MM.1S (cell line): ENCODE results near the gene MRPS24.

ENCODE experiments used
- CTCF ChIP-seq: fragments of 300-600 bp; sonication (generic); IDR thresholded peaks from 2 replicates; pipeline ENCODE4 v1.5.1; 2016; ENCODE audit warnings: antibody characterized with exemption, low read length, mixed read lengths
- EZH2 ChIP-seq: fragments of 300-600 bp; sonication (generic); optimal IDR thresholded peaks from 2 replicates; pipeline ENCODE3; 2017; ENCODE audit warnings: low read depth, mild to moderate bottlenecking, antibody characterized with exemption, low read length, mixed read lengths
- EZH2phosphoT487 ChIP-seq: fragments of 300-600 bp; sonication (generic); IDR thresholded peaks from 2 replicates; pipeline ENCODE4 v1.6.1; 2018; ENCODE audit warnings: antibody characterized with exemption, low read length

- TF ChIP-seq CTCF (no peak), EZH2 (no peak), EZH2phosphoT487 (no peak)
These were observed 15.3 kb upstream of the MRPS24 start for GRCh38 chr7:43884617-43885016.
